NCI-H2227 (cell line): ENCODE results near the gene ZBTB21.
A peak's percentile ranks its signal among the peaks of the same experiment; 100 is the strongest.
"Not testable (repeated sequence)": the region's sequence is repeated elsewhere in the genome, so short reads cannot be mapped to it uniquely, and the experiment has no call there.

Source experiments
- DNase-seq: peaks from one replicate; lab custom pipeline; 2025; ENCODE audit not compliant: unreplicated experiment; lab: John Stamatoyannopoulos, UW

ZBTB21 gene

DNA sequence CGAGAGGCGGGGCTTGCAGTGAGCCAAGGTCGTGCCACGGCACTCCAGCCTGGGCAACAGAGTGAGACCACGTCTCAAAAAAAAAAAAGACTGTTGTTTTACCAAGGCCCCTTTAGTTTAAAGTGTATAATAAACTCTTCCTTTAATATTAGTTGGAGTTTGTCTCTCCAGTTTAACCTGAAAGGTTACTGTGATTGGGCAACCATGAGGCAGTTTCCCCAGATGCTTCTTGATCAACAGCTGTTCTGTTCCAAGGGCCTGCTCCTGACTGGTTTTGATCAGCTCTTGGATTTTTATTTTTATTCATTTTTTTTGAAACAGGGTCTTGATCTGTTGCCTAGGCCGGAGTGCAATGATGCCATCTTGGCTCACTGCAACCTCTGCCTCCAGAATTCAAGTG is 38.3 kb downstream of the ZBTB21 start:
- DNase-seq: no peak

GRCh38 chr21:41970751-41971653 is 39.2 kb downstream of the ZBTB21 start:
- no peak for DNase-seq

GRCh38 chr21:41970106-41970391 is 40.1 kb downstream of the ZBTB21 start:
- DNase-seq: no peak

GRCh38 chr21:41967708-41968107 is 42.5 kb downstream of the ZBTB21 start:
- no peak for DNase-seq

- no peak for DNase-seq
These were observed 43.1 kb downstream of the ZBTB21 start for GRCh38 chr21:41966872-41967621.

GRCh38 chr21:41966041-41966833 is 43.9 kb downstream of the ZBTB21 start:
- DNase-seq: no peak

DNA sequence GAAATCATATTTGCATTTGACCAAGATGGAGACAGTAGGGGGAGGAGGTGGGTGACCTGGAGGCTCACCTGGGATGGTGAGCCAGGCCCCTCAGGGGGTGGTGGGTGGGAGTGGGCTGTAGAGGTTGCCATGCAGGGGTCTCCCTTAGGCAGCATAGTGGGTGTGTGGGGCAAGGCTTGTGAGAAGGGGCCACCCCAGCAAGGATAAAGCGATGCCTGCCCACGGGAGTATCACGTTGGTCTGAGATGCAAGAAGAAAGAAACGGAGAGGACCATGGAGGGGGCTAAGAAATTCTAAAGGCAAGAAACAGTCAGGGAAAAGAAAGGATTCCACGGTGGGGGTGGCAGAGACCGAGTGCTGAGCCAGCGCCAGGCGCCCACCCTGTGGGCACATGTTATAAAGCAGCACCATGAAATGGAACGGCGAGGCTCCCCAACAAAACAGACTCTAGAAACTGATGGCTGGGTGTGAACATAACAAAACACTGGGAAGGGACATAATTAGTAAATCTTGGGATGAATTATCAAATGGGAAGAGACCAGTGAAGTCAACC is 44.6 kb downstream of the ZBTB21 start:
- no peak for DNase-seq

DNA sequence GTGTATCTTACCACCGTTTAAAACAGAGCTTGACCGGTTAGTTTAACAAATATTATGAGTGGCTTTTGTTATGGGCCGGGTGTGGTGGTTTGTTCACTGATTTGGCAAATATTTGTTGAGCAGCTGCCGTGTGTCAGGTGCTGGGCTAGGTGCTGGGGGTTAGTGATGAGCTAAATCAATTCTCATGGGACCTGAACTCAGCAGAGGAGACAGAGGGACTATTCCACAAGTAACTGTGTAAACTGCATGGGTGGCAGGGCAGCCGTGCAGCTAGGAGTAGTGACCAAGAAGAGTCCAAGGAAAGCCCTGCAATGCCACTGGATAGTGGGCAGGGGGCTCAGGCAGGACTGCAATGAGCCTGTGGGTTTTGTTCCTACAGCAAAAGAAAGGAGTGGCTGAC is 45.1 kb downstream of the ZBTB21 start:
- no peak for DNase-seq

- no peak for DNase-seq
These were observed 46.0 kb downstream of the ZBTB21 start for GRCh38 chr21:41964171-41964570.

DNA sequence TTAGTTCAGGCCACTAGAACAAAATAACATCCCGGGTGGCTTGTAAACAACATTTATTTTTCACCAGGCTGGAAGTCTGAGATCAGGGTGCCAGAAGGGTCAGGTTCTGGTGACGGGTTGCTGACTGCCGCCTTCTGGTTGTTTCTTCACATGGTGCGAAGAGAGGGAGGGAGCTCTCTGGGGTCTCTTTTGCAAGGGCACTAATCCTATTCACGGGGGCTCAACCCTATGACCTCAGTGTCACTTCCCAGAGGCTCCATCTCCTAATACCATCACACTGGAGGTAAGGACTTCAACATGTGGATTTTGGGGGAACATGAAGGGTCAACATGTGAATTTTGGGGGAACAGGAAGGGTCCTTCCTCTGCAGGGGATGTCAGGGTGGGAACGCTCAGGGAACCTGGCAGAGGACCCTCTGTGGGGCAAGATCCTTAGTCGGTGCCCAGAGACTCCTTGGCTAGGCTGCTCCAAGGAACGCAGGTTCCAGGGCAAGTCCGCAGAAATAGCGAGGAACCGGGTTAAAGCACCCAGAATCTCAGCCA is 47.7 kb downstream of the ZBTB21 start:
- no peak for DNase-seq

DNA sequence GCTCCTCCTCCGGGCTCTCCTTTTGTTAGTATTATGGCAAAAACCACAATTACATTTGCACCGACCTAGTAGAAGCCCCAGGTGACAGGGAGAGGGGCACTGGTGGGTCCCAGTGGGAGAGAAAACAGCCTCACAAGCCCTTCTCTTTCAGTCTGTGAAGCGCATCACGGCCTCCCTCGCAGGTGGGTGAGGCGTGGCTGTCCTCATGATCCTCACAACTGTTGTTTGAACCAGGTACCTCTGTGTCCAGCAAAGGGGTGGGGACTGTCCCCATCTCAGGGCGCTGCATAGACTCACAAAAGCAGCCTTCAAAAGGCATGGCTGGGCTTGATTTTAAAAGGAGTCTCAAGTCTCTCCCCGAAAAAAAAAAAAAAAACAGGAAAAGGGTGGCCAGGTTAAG is 48.4 kb downstream of the ZBTB21 start:
- no peak for DNase-seq

DNA sequence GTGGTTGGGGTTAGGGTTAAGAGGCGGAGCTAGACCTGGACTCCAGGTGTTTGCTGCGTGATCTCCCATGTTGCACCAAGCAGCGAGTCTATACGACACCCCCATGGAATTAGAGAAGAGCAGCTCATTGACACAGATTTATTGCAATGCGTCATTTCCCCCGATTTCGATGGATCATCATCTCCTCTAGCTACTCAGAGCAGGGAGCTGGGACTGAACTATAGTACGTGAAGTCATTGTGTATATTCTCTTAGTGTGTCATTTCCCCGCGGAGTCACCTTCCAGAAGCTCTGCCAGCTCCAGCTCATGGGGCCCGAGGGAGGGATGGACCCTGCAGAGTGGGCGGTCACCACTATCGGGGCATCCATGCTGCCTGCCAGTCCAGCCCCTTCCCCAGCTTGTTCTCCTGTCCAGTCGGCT is 48.9 kb downstream of the ZBTB21 start:
- no peak for DNase-seq

GRCh38 chr21:41960386-41960785 is 49.8 kb downstream of the ZBTB21 start:
- no peak for DNase-seq

GRCh38 chr21:41959697-41960096 is 50.5 kb downstream of the ZBTB21 start:
- DNase-seq: not testable (repeated sequence)

- DNase-seq: no peak
These were observed 51.1 kb downstream of the ZBTB21 start for GRCh38 chr21:41958886-41959563.

- peak; percentile 15 for DNase-seq
These were observed 52.0 kb downstream of the ZBTB21 start for GRCh38 chr21:41957991-41958766.

- no peak for DNase-seq
These were observed 53.0 kb downstream of the ZBTB21 start for GRCh38 chr21:41956926-41957729.

DNA sequence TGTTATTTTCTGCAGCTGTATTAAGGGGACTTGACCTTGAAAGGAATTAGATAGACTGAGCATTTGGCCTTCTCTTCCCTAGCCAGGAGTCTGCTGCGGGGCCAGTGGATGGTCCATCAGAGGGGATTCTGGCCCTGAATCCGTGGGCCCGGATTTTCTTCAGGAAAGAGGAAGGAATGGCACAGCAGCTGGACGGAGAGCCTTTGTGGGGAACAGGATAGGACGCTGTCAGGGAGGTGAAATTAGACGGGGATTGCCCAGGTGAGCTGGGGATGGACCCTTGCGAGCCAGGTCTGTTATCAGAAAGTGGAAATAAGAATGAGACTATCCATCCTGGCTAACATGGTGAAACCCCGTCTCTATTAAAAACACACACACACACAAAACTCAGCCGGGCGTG is 54.6 kb downstream of the ZBTB21 start:
- DNase-seq: no peak
